K562 (cell line): Measurements from ENCODE around the gene SIRT2. TPM values are rescaled to one million over a fixed set of nuclear protein-coding genes. Genes with fewer than 3 reads are reported as not detected.

Source experiments
- ATAC-seq: fragments of 200-7000 bp; cut with Tn5 transposase; 3 replicates; pipeline ENCODE4 v1.9.1; 2020; ENCODE audit warnings: moderate library complexity
- BruUV-seq: library from RNA; stranded (reverse); fragments of 400-500 nt; replicated peaks from 2 replicates; lab custom pipeline; 2021; lab: Mats Ljungman, UMichigan
- CTCF ChIA-PET: fragments of 300-600 bp; formaldehyde crosslinking; extraction: SDS; loops from one replicate; lab custom pipeline; 2021; ENCODE audit warnings: low intra/inter-chr PET ratio; lab: Yijun Ruan, JAX
- POLR2A ChIA-PET: fragments of 300-600, 350-650 bp; sonication (Branson Sonifier 250); formaldehyde crosslinking; extraction: SDS; loops from one replicate; lab custom pipeline; 2021; ENCODE audit warnings: antibody characterized with exemption, inconsistent platforms; lab: Yijun Ruan, JAX
- DNase-seq, 4 experiments: peaks; one replicate each; pipeline versions ENCODE4 v3.0.0 to v3.0.0-alpha.2; 2011 to 2018; ENCODE audit warnings: low spot score in 3 of 4, mixed read lengths in 3 of 4; ENCODE audit errors: extremely low read depth in 1 of 4
- FAIRE-seq: peaks from 2 replicates; lab custom pipeline; 2011; peaks lifted over from hg19 to GRCh38; lab: Jason Lieb, UNC
- H2AFZ ChIP-seq: 2 replicates; pipeline ENCODE4 v1.6.0; 2011; ENCODE audit warnings: low read depth, low read length, control low read depth, inconsistent platforms
- H3K27ac ChIP-seq: fragments of 200-600 bp; 3 replicates; pipeline ENCODE4 v1.8.0; 2011; ENCODE audit warnings: low read depth, mild to moderate bottlenecking, control low read depth, inconsistent platforms, low read length, moderate library complexity, mixed read lengths; ENCODE audit errors: extremely low read depth
- H3K27me3 ChIP-seq, 2 experiments: fragments of 300-600 bp in 1 of 2; 2 replicates in 1 of 2; 3 replicates in 1 of 2; pipeline versions ENCODE4 v1.6.0 to v1.8.0; 2011; ENCODE audit warnings: inconsistent platforms in 2 of 2, low read length in 2 of 2, mild to moderate bottlenecking in 1 of 2, mixed read lengths in 1 of 2, moderate library complexity in 1 of 2; ENCODE audit not compliant: control insufficient read depth in 2 of 2, insufficient read depth in 2 of 2
- H3K36me3 ChIP-seq: fragments of 300-600 bp; 3 replicates; pipeline ENCODE4 v1.8.0; 2011; ENCODE audit warnings: mild to moderate bottlenecking, low read length, inconsistent platforms; ENCODE audit not compliant: control insufficient read depth, insufficient read depth
- H3K4me1 ChIP-seq, 2 experiments: fragments of 200-600 bp in 1 of 2; replicated peaks in 1 of 2; 2 replicates in 1 of 2; 3 replicates in 1 of 2; pipeline versions ENCODE4 v1.5.1 to v1.8.0; 2011; ENCODE audit warnings: inconsistent platforms in 2 of 2, low read length in 2 of 2, mild to moderate bottlenecking in 1 of 2, mixed read lengths in 1 of 2, moderate library complexity in 1 of 2; ENCODE audit not compliant: control insufficient read depth in 2 of 2, insufficient read depth in 2 of 2
- H3K4me2 ChIP-seq: 2 replicates; pipeline ENCODE4 v1.6.1; 2011; ENCODE audit warnings: low read length, control low read depth, inconsistent platforms, mixed read lengths; ENCODE audit not compliant: insufficient read depth
- H3K4me3 ChIP-seq: fragments of 200-600 bp; sonication (generic), shearing (Covaris generic); 2 replicates; pipeline ENCODE4 v1.5.1; 2016; ENCODE audit warnings: control low read depth, inconsistent platforms
- H3K79me2 ChIP-seq: fragments of 200-600 bp; 3 replicates; pipeline ENCODE4 v1.8.0; 2011; ENCODE audit warnings: low read length, inconsistent platforms; ENCODE audit not compliant: control insufficient read depth, insufficient read depth
- H3K9ac ChIP-seq, 2 experiments: 2 replicates each; pipeline versions ENCODE4 v1.6.0 to v1.6.1; 2011; ENCODE audit warnings: low read depth in 2 of 2, low read length in 2 of 2, control low read depth in 1 of 2, inconsistent platforms in 1 of 2, mild to moderate bottlenecking in 1 of 2, mixed read lengths in 1 of 2; ENCODE audit not compliant: insufficient read depth in 1 of 2
- H3K9me1 ChIP-seq: one replicate; pipeline ENCODE4 v1.6.0; 2011; ENCODE audit warnings: inconsistent platforms, mild to moderate bottlenecking, low read length, moderate library complexity; ENCODE audit not compliant: control insufficient read depth, insufficient read depth
- H3K9me3 ChIP-seq: replicated peaks from 2 replicates; pipeline ENCODE4 v1.5.1; 2011; ENCODE audit warnings: low read depth, low read length, inconsistent platforms; ENCODE audit not compliant: control insufficient read depth, insufficient read depth
- H4K20me1 ChIP-seq: replicated peaks from 2 replicates; pipeline ENCODE4 v1.6.1; 2011; ENCODE audit warnings: low read length, inconsistent platforms, mixed read lengths; ENCODE audit not compliant: control insufficient read depth, insufficient read depth
- BHLHE40 ChIP-seq: IDR thresholded peaks from 2 replicates; pipeline ENCODE4 v1.6.1; 2011; ENCODE audit warnings: low read length, improper control_type of control experiment
- CHD4 ChIP-seq: fragments of 200-600 bp; sonication (generic); IDR thresholded peaks from 3 replicates; pipeline ENCODE4 v1.6.1; 2012; ENCODE audit warnings: low read depth, mild to moderate bottlenecking, mixed read lengths, low read length, inconsistent platforms; ENCODE audit not compliant: insufficient read depth, insufficient replicate concordance, poor library complexity, severe bottlenecking
- CREB1 ChIP-seq, 2 experiments: sonication (generic) in 1 of 2; formaldehyde crosslinking in 1 of 2; IDR thresholded peaks; 2 replicates each; pipeline versions ENCODE4 v1.6.1 to v1.8.0; 2012 to 2022; ENCODE audit warnings: inconsistent platforms in 1 of 2, mild to moderate bottlenecking in 1 of 2, missing genetic modification reagents in 1 of 2, moderate library complexity in 1 of 2
- FUS ChIP-seq: fragments of 200-400 bp; formaldehyde crosslinking; optimal IDR thresholded peaks from 2 replicates; pipeline ENCODE3; 2017; ENCODE audit warnings: low read depth, low read length
- GABPA ChIP-seq: fragments of 200-800 bp; sonication (Bioruptor generic); conservative IDR thresholded peaks from 2 replicates; pipeline ENCODE4 v1.6.1; 2016; ENCODE audit warnings: low read depth, missing genetic modification characterization, missing compliant biosample characterization
- GABPB1 ChIP-seq: sonication (generic); formaldehyde crosslinking; IDR thresholded peaks from 2 replicates; pipeline ENCODE4 v1.8.0; 2022; ENCODE audit warnings: mild to moderate bottlenecking, missing genetic modification reagents
- HCFC1 ChIP-seq: IDR thresholded peaks from 2 replicates; pipeline ENCODE4 v1.6.1; 2012; ENCODE audit warnings: low read depth, low read length, improper control_type of control experiment
- HDAC2 ChIP-seq: fragments of 450-650 bp; IDR thresholded peaks from 2 replicates; pipeline ENCODE4 v1.6.1; 2016; ENCODE audit warnings: mild to moderate bottlenecking
- HOXB6 ChIP-seq: fragments of 250-450 bp; sonication (Bioruptor Pico); IDR thresholded peaks from 2 replicates; pipeline ENCODE4 v1.5.1; 2022; ENCODE audit warnings: mild to moderate bottlenecking, borderline replicate concordance
- LARP7 ChIP-seq: fragments of 450-650 bp; IDR thresholded peaks from 2 replicates; pipeline ENCODE4 v1.6.1; 2016
- MIER1 ChIP-seq: fragments of 450-650 bp; IDR thresholded peaks from 2 replicates; pipeline ENCODE4 v1.6.1; 2016; ENCODE audit warnings: antibody characterized with exemption, mild to moderate bottlenecking, low read depth
- NEUROD1 ChIP-seq: fragments of 150-350 bp; IDR thresholded peaks from 2 replicates; pipeline ENCODE4 v1.6.1; 2014; ENCODE audit warnings: borderline replicate concordance, low read length, low read depth; ENCODE audit not compliant: partially characterized antibody
- POLR3A ChIP-seq: IDR thresholded peaks from 2 replicates; pipeline ENCODE4 v1.6.1; 2011; ENCODE audit warnings: borderline replicate concordance, mild to moderate bottlenecking, moderate library complexity; ENCODE audit not compliant: insufficient read length, insufficient read depth; ENCODE audit errors: extremely low read depth
- RCOR1 ChIP-seq, 2 experiments: IDR thresholded peaks; 2 replicates each; pipeline ENCODE4 v1.6.1; 2012; ENCODE audit warnings: low read depth in 2 of 2, low read length in 2 of 2, borderline replicate concordance in 1 of 2, improper control_type of control experiment in 1 of 2
- TBP ChIP-seq: optimal IDR thresholded peaks from 2 replicates; pipeline ENCODE3; 2011; ENCODE audit warnings: low read depth, low read length, improper control_type of control experiment
- XRCC3 ChIP-seq: fragments of 450-650 bp; IDR thresholded peaks from 2 replicates; pipeline ENCODE4 v1.6.1; 2017; ENCODE audit warnings: mild to moderate bottlenecking, moderate library complexity
- ZNF583 ChIP-seq: fragments of 250-450 bp; sonication (Bioruptor Pico); IDR thresholded peaks from 2 replicates; pipeline ENCODE4 v1.4.0; 2020
- WGBS: fragments of 100-300 bp; shearing (Covaris generic); methylation state at CpG from one replicate; pipeline ENCODE4 v1.1.6; 2016; ENCODE audit warnings: low coverage, mixed read lengths; ENCODE audit not compliant: insufficient coverage; ENCODE audit errors: missing lambda C conversion rate; 5-methylcytosine and 5-hydroxymethylcytosine counted together
- in situ Hi-C: fragments of 300-500 bp; cut with MboI; formaldehyde crosslinking; loops from 4 replicates; pipeline ENCODE4 v1.15.0; 2018; ENCODE audit warnings: inconsistent platforms, mixed read lengths
- intact Hi-C: fragments of 100-400 bp; cut with micrococcal nuclease; formaldehyde crosslinking; loops from 2 replicates; pipeline ENCODE4 v1.14.2; 2022
- polyA plus RNA-seq, 8 experiments: library from polyadenylated mRNA; depleted of rRNA in 4 of 8; stranded (reverse) in 5 of 8; unstranded in 3 of 8; fragments of >200 nt; fragmentation: Nextera tagmentation in 2 of 8; fragmentation: Illumina TruSeq in 1 of 8; extraction: Ambion mirVana in 2 of 8; extraction: Trizol in 1 of 8; gene quantifications; 2 replicates each; pipeline versions ENCODE4 v1.2.1 to v1.2.3, GENCODE V29; 2011 to 2014; ENCODE audit warnings: inconsistent platforms in 1 of 8, missing spikeins in 1 of 8
- total RNA-seq, 7 experiments: library from RNA; depleted of rRNA in 6 of 7; stranded (reverse); fragments of >200 nt in 6 of 7; fragmentation: Illumina TruSeq in 2 of 7; extraction: Trizol in 2 of 7; gene quantifications; 2 replicates each; pipeline versions ENCODE4 v1.2.1 to v1.2.3, GENCODE V29; 2011 to 2021; ENCODE audit warnings: low replicate concordance in 1 of 7
- TF ChIP-seq, protein P1 (sequence below): fragments of 250-450 bp; sonication (Bioruptor Pico); IDR thresholded peaks from 2 replicates; pipeline ENCODE4 v1.4.0; 2020

The SIRT2 gene
- total and polyA plus RNA-seq, 9 of the 15 experiments (the other 6 are each of a cell fraction or from before 2014, with no cell fraction given) = 2.3 to 35.2 (median 22.9) TPM

- intact Hi-C loops (no loop called here), in situ Hi-C loops (no loop called here)
- Histone ChIP-seq H3K9me1 (no peaks in the 10 kb centered on the region), H3K27ac (no peak overlapping the region), H3K36me3 (peaks cover 23% of the 10 kb centered on the region; the same call in 2 of the 3 replicates), H3K79me2 (no peaks in the 10 kb centered on the region), H3K27me3 (no peaks in the 10 kb centered on the region), H3K4me3 (no peak overlapping the region), H3K9ac (peak overlapping the region in 1 of 2 experiments; percentile 75; a peak in 2 of 4 replicates), H3K4me2 (no peak overlapping the region), H3K9me3 (no peaks in the 10 kb centered on the region), H3K4me1 (peaks cover 0 to 20% of the 10 kb centered on the region in 2 experiments; a peak in 3 of 5 replicates), H4K20me1 (no peaks in the 10 kb centered on the region), H2AFZ (no peak overlapping the region)
- CTCF ChIA-PET = no interaction called here
- POLR2A ChIA-PET = interaction anchor here (0.9 kb wide), 1 partner anchor 11 kb away, joined by 3 read pairs; no protein-coding TSS in a partner anchor
- no TSS peak for BruUV-seq
- FAIRE-seq (no peak), DNase-seq (no peak), ATAC-seq (no peak)
- 77% methylated on average over 6 of the region's 6 CpGs for WGBS
- TF ChIP-seq NEUROD1 (no peak), GABPB1 (no peak), POLR3A (no peak), HDAC2 (no peak), FUS (no peak), XRCC3 (no peak), LARP7 (no peak), RCOR1 (IDR thresholded peaks at IDR 0.05; ENCODE audit: borderline replicate concordance in 1 of 2, low read depth in 2 of 2, low read length in 2 of 2) (no peak), GABPA (tag) (no peak), TBP (no peak), HCFC1 (no peak), CHD4 (no peak), BHLHE40 (no peak), CREB1 (IDR thresholded peaks at IDR 0.05) (no peak), CREB1 (CRISPR knock-in tag; IDR thresholded peaks at IDR 0.05) (no peak), ZNF583 (CRISPR knock-in tag) (no peak), MIER1 (no peak), HOXB6 (CRISPR knock-in tag) (no peak)
- TF ChIP-seq, protein P1, sequence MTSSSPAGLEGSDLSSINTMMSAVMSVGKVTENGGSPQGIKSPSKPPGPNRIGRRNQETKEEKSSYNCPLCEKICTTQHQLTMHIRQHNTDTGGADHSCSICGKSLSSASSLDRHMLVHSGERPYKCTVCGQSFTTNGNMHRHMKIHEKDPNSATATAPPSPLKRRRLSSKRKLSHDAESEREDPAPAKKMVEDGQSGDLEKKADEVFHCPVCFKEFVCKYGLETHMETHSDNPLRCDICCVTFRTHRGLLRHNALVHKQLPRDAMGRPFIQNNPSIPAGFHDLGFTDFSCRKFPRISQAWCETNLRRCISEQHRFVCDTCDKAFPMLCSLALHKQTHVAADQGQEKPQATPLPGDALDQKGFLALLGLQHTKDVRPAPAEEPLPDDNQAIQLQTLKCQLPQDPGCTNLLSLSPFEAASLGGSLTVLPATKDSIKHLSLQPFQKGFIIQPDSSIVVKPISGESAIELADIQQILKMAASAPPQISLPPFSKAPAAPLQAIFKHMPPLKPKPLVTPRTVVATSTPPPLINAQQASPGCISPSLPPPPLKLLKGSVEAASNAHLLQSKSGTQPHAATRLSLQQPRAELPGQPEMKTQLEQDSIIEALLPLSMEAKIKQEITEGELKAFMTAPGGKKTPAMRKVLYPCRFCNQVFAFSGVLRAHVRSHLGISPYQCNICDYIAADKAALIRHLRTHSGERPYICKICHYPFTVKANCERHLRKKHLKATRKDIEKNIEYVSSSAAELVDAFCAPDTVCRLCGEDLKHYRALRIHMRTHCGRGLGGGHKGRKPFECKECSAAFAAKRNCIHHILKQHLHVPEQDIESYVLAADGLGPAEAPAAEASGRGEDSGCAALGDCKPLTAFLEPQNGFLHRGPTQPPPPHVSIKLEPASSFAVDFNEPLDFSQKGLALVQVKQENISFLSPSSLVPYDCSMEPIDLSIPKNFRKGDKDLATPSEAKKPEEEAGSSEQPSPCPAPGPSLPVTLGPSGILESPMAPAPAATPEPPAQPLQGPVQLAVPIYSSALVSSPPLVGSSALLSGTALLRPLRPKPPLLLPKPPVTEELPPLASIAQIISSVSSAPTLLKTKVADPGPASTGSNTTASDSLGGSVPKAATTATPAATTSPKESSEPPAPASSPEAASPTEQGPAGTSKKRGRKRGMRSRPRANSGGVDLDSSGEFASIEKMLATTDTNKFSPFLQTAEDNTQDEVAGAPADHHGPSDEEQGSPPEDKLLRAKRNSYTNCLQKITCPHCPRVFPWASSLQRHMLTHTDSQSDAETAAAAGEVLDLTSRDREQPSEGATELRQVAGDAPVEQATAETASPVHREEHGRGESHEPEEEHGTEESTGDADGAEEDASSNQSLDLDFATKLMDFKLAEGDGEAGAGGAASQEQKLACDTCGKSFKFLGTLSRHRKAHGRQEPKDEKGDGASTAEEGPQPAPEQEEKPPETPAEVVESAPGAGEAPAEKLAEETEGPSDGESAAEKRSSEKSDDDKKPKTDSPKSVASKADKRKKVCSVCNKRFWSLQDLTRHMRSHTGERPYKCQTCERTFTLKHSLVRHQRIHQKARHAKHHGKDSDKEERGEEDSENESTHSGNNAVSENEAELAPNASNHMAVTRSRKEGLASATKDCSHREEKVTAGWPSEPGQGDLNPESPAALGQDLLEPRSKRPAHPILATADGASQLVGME (CRISPR knock-in tag) = no peak
Measured at GRCh38 chr19:38891771-38892170, 7.6 kb downstream of the SIRT2 start.
